ENCODE results near the gene LPIN3. TPM values are rescaled to one million over a fixed set of nuclear protein-coding genes. Genes with fewer than 3 reads are reported as not detected.

The LPIN3 gene
- total RNA-seq, 4 donors from 2014 or later: 5.5 to 16.6 (median 9.1) TPM

- WGBS, 2 donors (ENCODE audit: low coverage in 1 of 2): 0% methylated on average over 1 to 8 of the region's 25 CpGs
- Histone ChIP-seq H3K4me1 (peaks cover 0 to 41% (median 16%) of the 10 kb centered on the region in 3 donors), H3K36me3 (no peaks in the 10 kb centered on the region), H3K9me3 (no peaks in the 10 kb centered on the region), H3K27ac (peak overlapping the region in 3 of 4 donors; percentile 79 to 83 (median 82)), H3K4me3 (peak overlapping the region in 1 of 2 donors; percentile 49), H3K27me3 (no peaks in the 10 kb centered on the region)
- TF ChIP-seq EP300 (IDR thresholded peaks at IDR 0.05): no peak
- TF ChIP-seq POLR2AphosphoS5 (IDR thresholded peaks at IDR 0.05): peak; percentile 13
- TF ChIP-seq CTCF (IDR thresholded peaks at IDR 0.05): peak in 3 of 4 experiments; percentile 99 to 100 (median 100)
- ATAC-seq: peak; percentile 77
Measured at GRCh38 chr20:41339957-41340326, 679 bp upstream of the LPIN3 start.

DNA sequence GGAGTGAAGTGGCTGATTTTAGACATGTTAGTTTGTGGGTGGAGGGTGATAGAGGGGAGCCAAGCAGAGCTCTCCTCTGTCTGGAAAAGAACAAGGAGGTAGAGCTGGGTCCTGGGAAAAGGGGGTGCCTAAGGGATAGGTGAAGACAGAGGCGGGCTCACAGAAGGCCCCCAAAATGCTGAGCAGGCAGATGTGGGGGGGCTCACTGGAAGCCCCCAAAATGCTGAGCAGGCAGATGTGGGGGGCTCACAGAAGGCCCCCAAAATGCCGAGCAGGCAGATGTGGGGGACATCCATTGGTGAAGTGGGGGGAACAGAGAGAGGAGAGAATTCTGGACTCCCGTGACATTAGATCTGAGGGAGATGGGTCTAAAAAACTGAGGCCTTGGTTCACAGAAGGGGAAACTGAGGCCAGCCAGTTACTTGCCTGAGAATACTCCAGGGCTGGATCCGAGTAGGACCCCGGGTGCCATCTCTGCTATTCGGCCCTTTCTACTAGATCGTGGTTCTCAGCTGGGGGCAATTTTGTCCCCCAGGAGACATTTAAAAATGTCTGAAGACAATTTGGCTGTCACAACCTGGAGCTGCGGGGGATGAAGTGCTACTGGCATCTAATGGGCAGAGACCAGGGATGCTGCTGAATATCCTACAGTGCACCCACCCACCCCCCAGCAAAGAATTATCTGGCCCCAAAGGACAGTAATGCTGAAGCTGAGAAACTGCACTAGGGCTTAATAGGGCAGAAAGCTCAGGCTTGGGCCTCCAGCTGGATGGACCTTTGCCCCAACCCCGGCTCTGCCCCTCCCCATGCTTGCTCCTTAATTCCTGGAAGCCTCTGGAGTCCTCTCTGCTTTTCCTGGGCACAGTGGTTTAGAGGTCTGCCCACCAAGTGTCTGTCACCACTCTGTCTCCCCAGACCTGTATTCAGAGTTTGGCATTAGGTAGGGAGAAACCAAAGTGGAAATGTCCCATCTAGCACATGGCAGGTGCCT, 2.1 kb downstream of the LPIN3 start:
- Histone ChIP-seq H3K27me3 (no peaks in the 10 kb centered on the region), H3K27ac (peak overlapping the region in 1 of 4 donors; percentile 14), H3K4me1 (peaks cover 0 to 36% (median 15%) of the 10 kb centered on the region in 3 donors), H3K4me3 (no peak overlapping the region), H3K36me3 (peaks cover 0 to 8% of the 10 kb centered on the region in 2 donors), H3K9me3 (no peaks in the 10 kb centered on the region)
- ATAC-seq: no peak
- TF ChIP-seq POLR2AphosphoS5 (IDR thresholded peaks at IDR 0.05): no peak
- no peak for TF ChIP-seq POLR2A (IDR thresholded peaks at IDR 0.05)
- no peak for TF ChIP-seq CTCF (IDR thresholded peaks at IDR 0.05)
- TF ChIP-seq EP300 (IDR thresholded peaks at IDR 0.05): no peak
- 80 to 94% methylated on average over 1 to 3 of the region's 9 CpGs for WGBS, 2 donors (ENCODE audit: low coverage in 1 of 2)

- H3K36me3 ChIP-seq: peaks cover 0 to 24% of the 10 kb centered on the region in 2 donors
- no peak for ATAC-seq
- no peak overlapping the region for H3K4me3 ChIP-seq
- TF ChIP-seq POLR2A (IDR thresholded peaks at IDR 0.05) (no peak), CTCF (IDR thresholded peaks at IDR 0.05) (no peak), POLR2AphosphoS5 (IDR thresholded peaks at IDR 0.05) (no peak), EP300 (IDR thresholded peaks at IDR 0.05) (no peak)
- no peaks in the 10 kb centered on the region for H3K9me3 ChIP-seq
- no peak overlapping the region for H3K27ac ChIP-seq
- H3K4me1 ChIP-seq: peaks cover 0 to 31% (median 15%) of the 10 kb centered on the region in 3 donors
- no peaks in the 10 kb centered on the region for H3K27me3 ChIP-seq
- WGBS, 2 donors (ENCODE audit: low coverage in 1 of 2): no CpG with 5 or more reads among the region's 4 CpGs
Measured at GRCh38 chr20:41344477-41344876, 3.9 kb downstream of the LPIN3 start.

DNA sequence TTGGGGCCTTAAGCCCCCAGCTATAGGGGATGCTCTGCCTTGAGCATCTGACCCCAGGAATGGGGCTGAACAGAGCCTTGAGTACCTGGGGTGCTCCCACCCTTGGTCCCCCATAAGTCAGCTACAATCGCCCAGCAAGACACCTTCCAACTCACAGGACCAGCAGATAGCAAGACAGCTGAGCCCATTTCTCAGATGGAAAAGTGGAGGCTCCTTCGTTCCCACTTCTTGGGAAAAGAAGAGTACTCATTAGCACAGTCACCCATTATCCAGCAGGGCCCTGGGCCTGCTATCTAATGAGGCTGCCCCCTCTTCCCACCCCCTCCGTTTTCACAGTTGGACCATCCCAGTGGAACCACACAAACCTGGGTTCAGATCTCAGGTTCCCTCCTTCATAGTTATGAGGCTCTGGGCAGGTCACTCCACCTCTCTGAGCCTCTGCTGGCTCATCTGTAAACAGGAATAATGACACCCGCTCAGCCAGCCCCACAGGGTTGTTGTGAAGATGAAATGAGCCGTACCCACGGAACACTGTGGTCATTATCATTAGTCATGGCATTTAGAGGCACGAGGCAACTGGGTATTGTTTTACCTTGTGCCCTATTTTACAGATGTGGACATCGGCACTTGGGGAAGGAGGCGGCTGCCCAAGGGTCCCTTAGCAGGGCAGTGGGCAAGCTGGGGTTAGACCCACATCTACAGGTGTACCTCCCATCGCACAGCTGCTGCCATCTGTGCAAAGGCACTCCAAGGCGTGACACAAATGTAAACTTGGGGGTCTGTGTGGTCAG, 4.5 kb downstream of the LPIN3 start:
- no peak overlapping the region for H3K27ac ChIP-seq
- H3K4me3 ChIP-seq: no peak overlapping the region
- H3K4me1 ChIP-seq: peaks cover 0 to 25% (median 9%) of the 10 kb centered on the region in 3 donors
- ATAC-seq: no peak
- WGBS, 2 donors (ENCODE audit: low coverage in 1 of 2): 93 to 94% methylated on average over 3 to 7 of the region's 11 CpGs
- peaks cover 0 to 31% of the 10 kb centered on the region in 2 donors for H3K36me3 ChIP-seq
- TF ChIP-seq EP300 (IDR thresholded peaks at IDR 0.05) (no peak), POLR2AphosphoS5 (IDR thresholded peaks at IDR 0.05) (no peak)
- no peaks in the 10 kb centered on the region for H3K27me3 ChIP-seq
- H3K9me3 ChIP-seq: no peaks in the 10 kb centered on the region

GRCh38 chr20:41345729-41346067, 5.1 kb downstream of the LPIN3 start:
- Histone ChIP-seq H3K27me3 (no peaks in the 10 kb centered on the region), H3K4me3 (no peak overlapping the region), H3K27ac (no peak overlapping the region), H3K4me1 (peaks cover 0 to 19% (median 3%) of the 10 kb centered on the region in 3 donors), H3K9me3 (no peaks in the 10 kb centered on the region), H3K36me3 (peaks cover 0 to 36% of the 10 kb centered on the region in 2 donors)
- no peak for ATAC-seq
- WGBS, 2 donors (ENCODE audit: low coverage in 1 of 2): 95% methylated on average over 4 of the region's 17 CpGs; no CpG with 5 or more reads in 1 of the 2 donors
- TF ChIP-seq CTCF (IDR thresholded peaks at IDR 0.05): no peak
- TF ChIP-seq POLR2A (IDR thresholded peaks at IDR 0.05): no peak
- no peak for TF ChIP-seq EP300 (IDR thresholded peaks at IDR 0.05)
- no peak for TF ChIP-seq POLR2AphosphoS5 (IDR thresholded peaks at IDR 0.05)
